HK-2 (cell line): ENCODE data around the gene STX1B.
A peak's percentile ranks its signal among the peaks of the same experiment; 100 is the strongest.

Source experiments
- DNase-seq: peaks from one replicate; pipeline ENCODE4 v3.0.0-alpha.2; 2018; ENCODE audit not compliant: unreplicated experiment

The STX1B gene

GRCh38 chr16:30996324-30996984, 14.0 kb downstream of the STX1B start:
- DNase-seq, result peak; percentile 62

- DNase-seq, result no peak
Observed at GRCh38 chr16:30995927-30996323, 14.5 kb downstream of the STX1B start.

GRCh38 chr16:30992931-30993816, 17.3 kb downstream of the STX1B start:
- no peak for DNase-seq

- DNase-seq, result no peak
Observed at GRCh38 chr16:30992276-30992780, 18.1 kb downstream of the STX1B start.

- DNase-seq, result no peak
Observed at GRCh38 chr16:30991052-30991451, 19.4 kb downstream of the STX1B start.

GRCh38 chr16:30990105-30990504, 20.3 kb downstream of the STX1B start:
- no peak for DNase-seq

GRCh38 chr16:30989469-30990047, 20.9 kb downstream of the STX1B start:
- DNase-seq, result no peak

- no peak for DNase-seq
Observed at GRCh38 chr16:30987581-30988190, 22.8 kb downstream of the STX1B start.

GRCh38 chr16:30986129-30986991, 24.1 kb downstream of the STX1B start:
- DNase-seq, result no peak

- peak; percentile 90 for DNase-seq
Observed at GRCh38 chr16:30985401-30986128, 24.9 kb downstream of the STX1B start.

GRCh38 chr16:30984669-30985400, 25.6 kb downstream of the STX1B start, which contains the start of gene HSD3B7:
Gene HSD3B7 (plus strand): TSS chr16:30985207. CDS start chr16:30985659, 452 bp downstream.
- DNase-seq, result peak; percentile 98

GRCh38 chr16:30983898-30984610, 26.4 kb downstream of the STX1B start:
- no peak for DNase-seq

GRCh38 chr16:30983289-30983889, 27.0 kb downstream of the STX1B start:
- DNase-seq, result no peak

- DNase-seq, result no peak
Observed at GRCh38 chr16:30982548-30983288, 27.7 kb downstream of the STX1B start.

GRCh38 chr16:30980959-30981358, 29.5 kb downstream of the STX1B start:
- no peak for DNase-seq

- no peak for DNase-seq
Observed at GRCh38 chr16:30980434-30980833, 30.0 kb downstream of the STX1B start.

- no peak for DNase-seq
Observed at GRCh38 chr16:30980023-30980371, 30.4 kb downstream of the STX1B start.
